HepG2 (cell line): ENCODE data around the gene UTP15. TPM values are rescaled to one million over a fixed set of nuclear protein-coding genes. Genes with fewer than 3 reads are reported as not detected.

ENCODE experiments used
- GABPA ChIP-seq, 2 experiments: IDR thresholded peaks; 2 replicates each; pipeline ENCODE4 v1.6.1; 2011 to 2016; ENCODE audit warnings: low read depth in 2 of 2, low read length in 1 of 2, missing biosample characterization in 1 of 2, missing genetic modification characterization in 1 of 2
- HMG20A ChIP-seq: IDR thresholded peaks from 2 replicates; pipeline ENCODE4 v1.6.1; 2016; ENCODE audit warnings: borderline replicate concordance
- JDP2 ChIP-seq: sonication (generic); formaldehyde crosslinking; IDR thresholded peaks from 2 replicates; pipeline ENCODE4 v1.8.1; 2022; ENCODE audit warnings: missing genetic modification reagents, borderline replicate concordance
- MAF1 ChIP-seq: sonication (generic); formaldehyde crosslinking; IDR thresholded peaks from 2 replicates; pipeline ENCODE4 v1.5.0; 2020; ENCODE audit warnings: missing genetic modification reagents, borderline replicate concordance
- MXD4 ChIP-seq: IDR thresholded peaks from 2 replicates; pipeline ENCODE4 v1.6.1; 2016; ENCODE audit warnings: mild to moderate bottlenecking, missing biosample characterization, missing genetic modification reagents
- NONO ChIP-seq, 2 experiments: fragments of 450-650 bp in 1 of 2; sonication (generic) in 1 of 2; formaldehyde crosslinking in 1 of 2; IDR thresholded peaks in 1 of 2; conservative IDR thresholded peaks in 1 of 2; 2 replicates each; pipeline versions ENCODE4 v1.6.1 to v1.8.0; 2017 to 2022; ENCODE audit warnings: mild to moderate bottlenecking in 1 of 2, missing genetic modification reagents in 1 of 2, moderate library complexity in 1 of 2
- NR2C2 ChIP-seq: sonication (generic); formaldehyde crosslinking; IDR thresholded peaks from 2 replicates; pipeline ENCODE4 v1.4.0; 2020; ENCODE audit warnings: missing genetic modification reagents, mild to moderate bottlenecking, moderate library complexity, borderline replicate concordance
- PAX8 ChIP-seq: sonication (generic); formaldehyde crosslinking; IDR thresholded peaks from 2 replicates; pipeline ENCODE4 v1.8.0; 2022; ENCODE audit warnings: mild to moderate bottlenecking, missing genetic modification reagents, borderline replicate concordance
- RNF2 ChIP-seq: fragments of 450-650 bp; conservative IDR thresholded peaks from 2 replicates; pipeline ENCODE4 v1.6.1; 2016; ENCODE audit warnings: low read depth
- ZNF549 ChIP-seq: sonication (generic); formaldehyde crosslinking; IDR thresholded peaks from 2 replicates; pipeline ENCODE4 v1.5.0; 2020; ENCODE audit warnings: missing genetic modification reagents
- ZNF563 ChIP-seq: sonication (generic); formaldehyde crosslinking; IDR thresholded peaks from 2 replicates; pipeline ENCODE4 v1.8.0; 2022; ENCODE audit warnings: mild to moderate bottlenecking, moderate library complexity, missing genetic modification reagents
- ZNF567 ChIP-seq: sonication (generic); formaldehyde crosslinking; IDR thresholded peaks from 2 replicates; pipeline ENCODE4 v1.8.1; 2023; ENCODE audit warnings: mild to moderate bottlenecking, missing genetic modification reagents, borderline replicate concordance
- ZNF660 ChIP-seq: sonication (generic); formaldehyde crosslinking; IDR thresholded peaks from 2 replicates; pipeline ENCODE4 v1.5.1; 2020; ENCODE audit warnings: mild to moderate bottlenecking, low read depth, missing genetic modification reagents, borderline replicate concordance
- ZNF777 ChIP-seq: sonication (generic); formaldehyde crosslinking; IDR thresholded peaks from 2 replicates; pipeline ENCODE4 v1.4.0; 2020; ENCODE audit warnings: missing genetic modification reagents
- polyA plus RNA-seq, 8 experiments: library from polyadenylated mRNA; depleted of rRNA in 3 of 8; stranded (reverse) in 7 of 8; unstranded in 1 of 8; fragments of >200 nt; fragmentation: Illumina TruSeq in 4 of 8; extraction: Trizol in 4 of 8; gene quantifications; 2 replicates each; pipeline versions ENCODE4 v1.2.1 to v1.2.3, GENCODE V29; 2011 to 2016; ENCODE audit warnings: low read depth in 4 of 8, missing spikeins in 1 of 8, mixed read lengths in 1 of 8; ENCODE audit not compliant: insufficient read depth in 1 of 8
- total RNA-seq, 5 experiments: library from RNA; depleted of rRNA; stranded (reverse); fragments of >200 nt; fragmentation: Illumina TruSeq; extraction: Trizol; gene quantifications; 2 replicates each; pipeline ENCODE4 v1.2.3, GENCODE V29; 2016; ENCODE audit warnings: low read depth in 1 of 5
- TF ChIP-seq, protein P1 (sequence below): fragments of 450-650 bp; IDR thresholded peaks from 2 replicates; pipeline ENCODE4 v1.6.1; 2017
- TF ChIP-seq, protein P2 (sequence below): sonication (generic); formaldehyde crosslinking; IDR thresholded peaks from 2 replicates; pipeline ENCODE4 v1.4.0; 2020; ENCODE audit warnings: mild to moderate bottlenecking, missing genetic modification reagents
- TF ChIP-seq, protein P3 (sequence below): sonication (generic); formaldehyde crosslinking; IDR thresholded peaks from 2 replicates; pipeline ENCODE4 v1.4.0; 2020; ENCODE audit warnings: missing genetic modification reagents
- TF ChIP-seq, protein P4 (sequence below): sonication (generic); formaldehyde crosslinking; IDR thresholded peaks from 2 replicates; pipeline ENCODE4 v1.5.1; 2020; ENCODE audit warnings: mild to moderate bottlenecking, moderate library complexity, missing genetic modification reagents
- TF ChIP-seq, protein P5 (sequence below): sonication (generic); formaldehyde crosslinking; IDR thresholded peaks from 2 replicates; pipeline ENCODE4 v1.4.0; 2020; ENCODE audit warnings: missing genetic modification reagents, mild to moderate bottlenecking, borderline replicate concordance

Gene UTP15
- total and polyA plus RNA-seq, 2 of the 13 experiments (the other 11 are each of a cell fraction or from before 2014, with no cell fraction given) = 7.3 to 35.8 TPM

DNA sequence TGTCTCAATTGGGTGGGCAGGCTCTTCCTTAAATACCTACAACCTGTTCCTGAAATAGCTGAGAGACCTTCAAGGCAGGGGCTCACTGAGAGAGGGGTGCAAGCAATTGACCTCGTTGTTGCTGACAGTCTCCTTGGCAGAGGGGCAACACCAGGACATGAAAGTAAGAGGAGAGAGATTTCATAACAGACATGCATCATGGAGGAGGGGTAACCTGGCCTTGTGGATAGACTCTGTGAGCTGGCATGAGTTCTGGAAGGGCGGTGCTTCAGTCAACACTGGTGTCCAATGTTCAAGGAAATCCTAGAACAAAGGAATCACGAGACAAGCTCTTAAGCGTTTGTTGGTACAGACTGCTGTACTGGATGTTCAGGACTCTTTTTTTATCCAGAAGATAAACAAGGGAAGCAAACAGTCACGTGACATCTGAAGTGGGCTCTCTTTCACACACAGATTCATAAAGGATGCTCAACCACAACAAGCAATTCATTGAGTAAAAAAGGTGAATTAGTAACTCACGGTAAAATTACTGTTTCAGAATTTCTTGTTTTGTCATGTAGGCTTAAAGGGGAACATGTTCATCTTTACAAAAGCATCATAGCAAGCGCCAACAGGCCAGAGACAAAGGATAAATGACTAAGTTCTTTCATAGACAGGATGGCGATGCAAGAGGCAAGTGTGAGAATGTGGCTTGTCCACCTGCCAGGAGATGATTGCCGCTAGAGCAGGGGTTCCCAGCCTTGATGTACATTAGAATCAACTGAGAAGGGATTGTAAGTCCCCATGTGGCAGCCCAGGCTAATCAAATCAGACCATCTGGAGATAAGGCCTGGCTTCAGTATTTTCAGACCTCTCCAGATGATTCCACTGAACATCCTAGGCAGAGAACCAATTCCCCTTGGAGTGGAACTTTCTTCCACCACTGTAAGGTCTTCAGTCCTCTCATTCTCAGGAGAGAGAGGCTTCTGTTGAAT lies 20.8 kb upstream of the UTP15 start (continued):
- no peak for TF ChIP-seq ZNF660
- peak; percentile 83; the same call in 1 of the 2 replicates for TF ChIP-seq HMG20A (CRISPR knock-in tag)
- no peak for TF ChIP-seq MXD4 (CRISPR knock-in tag)
- TF ChIP-seq ZNF563 (CRISPR knock-in tag) = 0 out of 2 replicates have a peak, but pooled peaks have one; percentile 11
- TF ChIP-seq NONO (IDR thresholded peaks at IDR 0.05) = no peak
- TF ChIP-seq NONO (CRISPR knock-in tag; conservative IDR thresholded peaks at IDR 0.05) = peak; percentile 80
- no peak for TF ChIP-seq PAX8
- peak; percentile 67; the same call in 1 of the 2 replicates for TF ChIP-seq NR2C2 (CRISPR knock-in tag)
- 0 out of 2 replicates have a peak, but pooled peaks have one; percentile 2 for TF ChIP-seq MAF1
- TF ChIP-seq, protein P1, sequence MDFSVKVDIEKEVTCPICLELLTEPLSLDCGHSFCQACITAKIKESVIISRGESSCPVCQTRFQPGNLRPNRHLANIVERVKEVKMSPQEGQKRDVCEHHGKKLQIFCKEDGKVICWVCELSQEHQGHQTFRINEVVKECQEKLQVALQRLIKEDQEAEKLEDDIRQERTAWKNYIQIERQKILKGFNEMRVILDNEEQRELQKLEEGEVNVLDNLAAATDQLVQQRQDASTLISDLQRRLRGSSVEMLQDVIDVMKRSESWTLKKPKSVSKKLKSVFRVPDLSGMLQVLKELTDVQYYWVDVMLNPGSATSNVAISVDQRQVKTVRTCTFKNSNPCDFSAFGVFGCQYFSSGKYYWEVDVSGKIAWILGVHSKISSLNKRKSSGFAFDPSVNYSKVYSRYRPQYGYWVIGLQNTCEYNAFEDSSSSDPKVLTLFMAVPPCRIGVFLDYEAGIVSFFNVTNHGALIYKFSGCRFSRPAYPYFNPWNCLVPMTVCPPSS = no peak
- TF ChIP-seq, protein P2, sequence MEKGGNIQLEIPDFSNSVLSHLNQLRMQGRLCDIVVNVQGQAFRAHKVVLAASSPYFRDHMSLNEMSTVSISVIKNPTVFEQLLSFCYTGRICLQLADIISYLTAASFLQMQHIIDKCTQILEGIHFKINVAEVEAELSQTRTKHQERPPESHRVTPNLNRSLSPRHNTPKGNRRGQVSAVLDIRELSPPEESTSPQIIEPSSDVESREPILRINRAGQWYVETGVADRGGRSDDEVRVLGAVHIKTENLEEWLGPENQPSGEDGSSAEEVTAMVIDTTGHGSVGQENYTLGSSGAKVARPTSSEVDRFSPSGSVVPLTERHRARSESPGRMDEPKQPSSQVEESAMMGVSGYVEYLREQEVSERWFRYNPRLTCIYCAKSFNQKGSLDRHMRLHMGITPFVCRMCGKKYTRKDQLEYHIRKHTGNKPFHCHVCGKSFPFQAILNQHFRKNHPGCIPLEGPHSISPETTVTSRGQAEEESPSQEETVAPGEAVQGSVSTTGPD = no peak
- TF ChIP-seq, protein P3, sequence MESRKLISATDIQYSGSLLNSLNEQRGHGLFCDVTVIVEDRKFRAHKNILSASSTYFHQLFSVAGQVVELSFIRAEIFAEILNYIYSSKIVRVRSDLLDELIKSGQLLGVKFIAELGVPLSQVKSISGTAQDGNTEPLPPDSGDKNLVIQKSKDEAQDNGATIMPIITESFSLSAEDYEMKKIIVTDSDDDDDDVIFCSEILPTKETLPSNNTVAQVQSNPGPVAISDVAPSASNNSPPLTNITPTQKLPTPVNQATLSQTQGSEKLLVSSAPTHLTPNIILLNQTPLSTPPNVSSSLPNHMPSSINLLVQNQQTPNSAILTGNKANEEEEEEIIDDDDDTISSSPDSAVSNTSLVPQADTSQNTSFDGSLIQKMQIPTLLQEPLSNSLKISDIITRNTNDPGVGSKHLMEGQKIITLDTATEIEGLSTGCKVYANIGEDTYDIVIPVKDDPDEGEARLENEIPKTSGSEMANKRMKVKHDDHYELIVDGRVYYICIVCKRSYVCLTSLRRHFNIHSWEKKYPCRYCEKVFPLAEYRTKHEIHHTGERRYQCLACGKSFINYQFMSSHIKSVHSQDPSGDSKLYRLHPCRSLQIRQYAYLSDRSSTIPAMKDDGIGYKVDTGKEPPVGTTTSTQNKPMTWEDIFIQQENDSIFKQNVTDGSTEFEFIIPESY (CRISPR knock-in tag) = peak; percentile 33; the same call in 1 of the 2 replicates
- no peak for TF ChIP-seq ZNF549
- TF ChIP-seq ZNF777 = no peak
- TF ChIP-seq, protein P4, sequence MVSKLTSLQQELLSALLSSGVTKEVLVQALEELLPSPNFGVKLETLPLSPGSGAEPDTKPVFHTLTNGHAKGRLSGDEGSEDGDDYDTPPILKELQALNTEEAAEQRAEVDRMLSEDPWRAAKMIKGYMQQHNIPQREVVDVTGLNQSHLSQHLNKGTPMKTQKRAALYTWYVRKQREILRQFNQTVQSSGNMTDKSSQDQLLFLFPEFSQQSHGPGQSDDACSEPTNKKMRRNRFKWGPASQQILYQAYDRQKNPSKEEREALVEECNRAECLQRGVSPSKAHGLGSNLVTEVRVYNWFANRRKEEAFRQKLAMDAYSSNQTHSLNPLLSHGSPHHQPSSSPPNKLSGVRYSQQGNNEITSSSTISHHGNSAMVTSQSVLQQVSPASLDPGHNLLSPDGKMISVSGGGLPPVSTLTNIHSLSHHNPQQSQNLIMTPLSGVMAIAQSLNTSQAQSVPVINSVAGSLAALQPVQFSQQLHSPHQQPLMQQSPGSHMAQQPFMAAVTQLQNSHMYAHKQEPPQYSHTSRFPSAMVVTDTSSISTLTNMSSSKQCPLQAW (CRISPR knock-in tag) = peak; percentile 54; the same call in 1 of the 2 replicates
- no peak for TF ChIP-seq JDP2 (CRISPR knock-in tag)
- no peak for TF ChIP-seq ZNF567 (CRISPR knock-in tag)
- TF ChIP-seq RNF2 = no peak
- TF ChIP-seq, protein P5, sequence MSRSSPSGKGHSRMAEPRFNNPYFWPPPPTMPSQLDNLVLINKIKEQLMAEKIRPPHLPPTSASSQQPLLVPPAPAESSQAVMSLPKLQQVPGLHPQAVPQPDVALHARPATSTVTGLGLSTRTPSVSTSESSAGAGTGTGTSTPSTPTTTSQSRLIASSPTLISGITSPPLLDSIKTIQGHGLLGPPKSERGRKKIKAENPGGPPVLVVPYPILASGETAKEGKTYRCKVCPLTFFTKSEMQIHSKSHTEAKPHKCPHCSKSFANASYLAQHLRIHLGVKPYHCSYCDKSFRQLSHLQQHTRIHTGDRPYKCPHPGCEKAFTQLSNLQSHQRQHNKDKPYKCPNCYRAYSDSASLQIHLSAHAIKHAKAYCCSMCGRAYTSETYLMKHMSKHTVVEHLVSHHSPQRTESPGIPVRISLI (CRISPR knock-in tag) = peak; percentile 99
- no peak for TF ChIP-seq GABPA (IDR thresholded peaks at IDR 0.05; ENCODE audit: low read depth, low read length)
- peak; percentile 51 for TF ChIP-seq GABPA (CRISPR knock-in tag; IDR thresholded peaks at IDR 0.05; ENCODE audit: low read depth)
